SIG-M5 (cell line): ENCODE results near the gene EIF5A.

Experiments used
- DNase-seq: peaks from one replicate; lab custom pipeline; 2025; lab: John Stamatoyannopoulos, UW

EIF5A gene

GRCh38 chr17:7285679-7286078 lies 21.7 kb upstream of the EIF5A start:
- DNase-seq: no peak

DNA sequence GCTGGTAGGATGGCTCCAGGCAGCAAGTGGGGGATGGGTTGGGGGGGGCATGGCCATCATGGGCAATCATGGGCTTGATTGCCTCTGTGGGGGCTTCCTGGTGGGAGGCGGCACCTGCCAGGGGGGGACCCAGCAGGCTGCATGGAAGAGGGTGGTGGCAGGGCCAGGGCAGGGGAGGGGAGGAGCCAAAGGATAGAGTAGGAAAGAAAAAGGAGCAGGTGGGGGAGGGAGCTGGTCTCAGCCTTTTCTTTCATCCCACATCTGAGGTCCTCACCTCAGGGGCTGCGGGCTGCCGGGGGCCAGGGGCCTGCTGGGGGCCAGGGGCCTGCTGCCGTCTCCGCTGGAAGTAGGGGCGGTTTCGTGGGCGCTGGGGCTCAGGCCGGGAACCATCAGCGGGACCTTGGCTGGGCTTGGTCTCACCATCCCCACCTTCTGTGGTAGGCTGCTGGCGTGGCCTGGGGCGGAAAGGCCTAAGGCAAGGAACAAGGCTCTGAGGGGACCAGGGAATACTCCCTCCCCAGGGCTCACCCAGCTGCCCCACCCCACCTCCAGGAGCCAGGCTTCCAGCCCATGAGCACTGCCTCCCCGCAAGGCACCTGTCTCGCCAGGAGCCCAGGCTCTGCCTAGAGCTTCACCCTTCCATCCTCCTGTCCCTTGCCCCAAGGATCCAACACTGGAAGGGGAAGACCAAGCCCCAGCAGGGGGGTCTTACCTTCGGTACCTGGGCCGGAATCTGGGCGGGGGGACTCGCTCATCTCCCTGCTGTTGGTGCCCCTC lies 18.0 kb upstream of the EIF5A start:
- no peak for DNase-seq

DNA sequence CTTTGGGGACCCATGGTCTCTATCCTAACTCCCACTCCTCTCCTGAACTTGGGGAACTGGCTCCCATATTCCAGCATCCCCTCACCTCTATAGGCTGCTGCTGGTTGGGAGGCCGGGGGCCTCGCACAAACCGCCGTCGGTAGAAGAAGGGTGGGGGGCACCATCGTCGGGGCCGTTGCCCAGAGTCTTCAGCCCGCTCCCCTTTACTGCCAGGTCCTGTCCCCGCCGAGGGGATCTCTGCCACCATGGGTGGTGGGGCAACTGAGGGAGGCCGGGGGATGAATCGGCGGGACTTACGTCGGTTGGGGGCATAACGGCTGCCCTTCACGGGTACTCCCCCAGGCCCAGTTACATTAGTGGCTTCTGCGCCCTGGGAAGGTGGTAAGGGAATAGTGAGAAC lies 17.3 kb upstream of the EIF5A start:
- DNase-seq: no peak

DNA sequence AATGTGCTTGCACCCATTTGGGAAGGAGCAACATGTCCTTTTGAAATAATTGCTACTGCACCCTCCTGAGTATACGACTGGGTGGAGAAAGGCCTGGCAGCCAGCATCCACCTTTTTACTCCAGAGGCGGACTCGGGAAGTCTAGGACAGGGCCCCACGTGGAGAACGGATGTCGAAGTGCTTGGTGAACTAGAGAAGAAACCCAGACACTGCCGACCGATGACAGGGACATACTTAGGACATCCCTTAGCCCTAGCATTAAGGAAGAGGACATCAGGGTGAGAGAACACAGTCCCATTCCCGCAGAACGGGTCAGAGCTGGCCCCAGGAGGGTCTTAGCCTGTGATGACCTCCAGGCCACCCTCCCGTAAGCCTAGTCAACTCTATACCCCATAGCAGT lies 16.7 kb upstream of the EIF5A start:
- DNase-seq: no peak

DNA sequence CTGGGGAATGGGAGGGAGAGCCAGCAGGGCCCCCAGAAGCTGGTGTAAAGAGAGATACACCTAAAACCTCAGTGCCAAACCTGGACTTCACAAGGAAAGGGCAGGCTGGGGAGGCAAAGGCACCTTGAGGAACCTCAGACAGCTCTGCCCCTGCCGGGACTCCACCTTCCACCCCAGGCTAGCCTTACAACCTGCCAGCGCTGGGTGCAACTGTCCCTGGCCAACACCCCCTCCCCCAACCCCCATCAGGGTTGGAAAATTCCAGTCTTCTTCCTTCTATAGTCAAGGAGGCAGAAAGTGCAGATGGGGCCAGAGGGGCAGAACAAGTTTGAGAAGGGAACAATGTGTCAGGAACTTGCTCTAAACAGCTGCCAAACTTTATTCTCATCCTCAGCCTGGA lies 15.2 kb upstream of the EIF5A start:
- DNase-seq: no peak

DNA sequence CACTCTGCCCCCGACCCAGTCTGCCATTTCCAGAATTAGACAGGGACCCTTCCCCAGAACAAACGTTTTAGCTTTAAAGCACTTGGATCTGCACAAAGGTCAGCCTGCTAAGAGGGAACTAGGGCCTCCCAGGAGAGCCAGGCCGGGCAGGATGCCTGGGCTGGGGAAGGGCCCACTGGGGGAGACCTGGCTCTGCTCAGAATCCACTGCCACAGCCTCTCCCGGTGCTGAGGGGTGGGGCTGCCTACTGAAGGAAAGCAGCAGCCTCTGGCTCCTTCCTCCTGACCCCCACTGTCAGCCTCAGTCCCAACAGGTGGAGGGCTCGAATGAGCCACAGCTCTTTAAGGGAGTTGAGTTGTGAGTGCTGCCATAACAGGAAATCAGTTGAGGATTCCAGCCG lies 14.7 kb upstream of the EIF5A start:
- no peak for DNase-seq

DNA sequence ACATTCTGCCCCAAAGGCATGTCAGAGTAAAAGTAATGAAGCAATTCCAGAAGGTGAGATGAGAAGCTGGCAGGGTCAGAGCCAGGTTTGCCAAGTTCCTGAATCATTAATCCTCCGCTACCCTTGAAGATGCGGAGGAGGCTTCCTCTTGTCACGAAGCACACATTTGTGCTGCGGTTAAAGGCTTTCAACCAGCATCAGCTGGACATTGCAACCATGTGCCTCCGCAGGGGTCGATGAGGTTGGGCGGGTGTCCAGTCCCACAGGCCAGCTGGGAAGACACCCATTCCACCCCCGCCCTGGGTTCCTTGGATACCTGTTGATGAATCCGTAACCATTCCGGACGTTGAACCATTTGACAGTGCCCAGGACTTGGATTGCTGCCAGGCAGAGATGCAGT lies 14.3 kb upstream of the EIF5A start:
- DNase-seq: no peak

- DNase-seq: no peak
Observed at GRCh38 chr17:7293816-7294613, 13.4 kb upstream of the EIF5A start.

DNA sequence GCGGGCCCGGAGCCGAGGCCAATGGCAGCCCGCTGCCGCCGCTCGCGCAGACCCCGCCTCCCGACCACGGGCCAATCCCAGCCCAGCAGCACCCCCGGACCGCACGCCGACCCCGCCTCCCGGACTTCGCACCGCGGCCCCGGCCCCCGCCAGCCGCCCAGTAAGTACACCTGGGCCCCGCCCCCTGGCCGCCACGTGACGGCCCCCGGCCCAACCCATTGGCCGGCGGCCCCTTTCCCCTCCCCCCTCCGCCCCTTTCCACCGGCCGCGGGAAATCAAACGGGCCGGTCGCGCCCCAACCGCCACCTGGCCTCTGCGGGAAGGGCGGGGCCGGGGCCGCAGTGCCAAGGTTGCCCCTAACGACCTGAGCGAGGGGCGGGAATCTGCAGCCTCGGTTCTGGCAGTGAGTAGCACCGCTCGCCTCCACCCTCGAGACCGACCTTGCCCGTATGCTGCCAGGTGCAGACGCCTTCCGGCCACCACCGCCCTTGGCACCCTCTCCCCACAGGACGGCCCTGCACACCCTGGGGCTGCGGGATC lies 12.7 kb upstream of the EIF5A start, which contains the start of gene YBX2:
Gene YBX2, minus strand, starts transcription at position 26 of the 540 bp plus-strand sequence. CDS start 139 bp downstream, outside the sequence.
- no peak for DNase-seq

GRCh38 chr17:7295230-7296180 lies 11.9 kb upstream of the EIF5A start:
- no peak for DNase-seq

DNA sequence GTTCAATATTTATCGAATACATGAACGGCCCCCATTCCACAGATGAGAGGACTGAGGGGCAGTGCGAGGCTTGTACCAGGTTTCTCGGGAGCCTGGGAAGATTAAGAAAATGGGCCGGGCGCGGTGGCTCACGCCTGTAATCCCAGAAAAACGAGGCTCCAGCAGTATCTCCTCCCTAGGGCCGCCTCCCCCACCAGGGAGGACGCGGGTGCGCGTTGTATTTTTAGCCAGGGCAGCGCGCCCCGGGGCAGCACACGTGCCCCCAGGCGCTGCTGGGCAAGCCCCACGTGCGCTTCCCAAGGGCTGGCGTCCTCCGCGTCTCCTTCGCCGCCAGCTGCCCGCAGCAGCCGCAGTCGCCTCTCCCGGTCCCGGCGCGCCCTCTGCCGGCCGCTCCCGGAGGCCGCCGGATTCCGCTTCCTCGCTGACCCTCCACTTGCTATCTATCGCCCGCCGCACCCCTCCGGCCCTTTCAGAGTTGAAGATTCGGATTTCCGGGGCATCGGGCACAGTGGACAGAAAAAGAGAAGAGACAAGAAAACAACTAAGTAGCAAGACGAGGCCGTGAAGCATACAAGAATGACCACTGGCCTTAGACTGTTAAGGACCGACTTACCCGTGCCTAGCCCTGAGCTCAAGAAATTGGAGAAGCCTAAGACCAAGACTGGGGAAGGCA lies 11.1 kb upstream of the EIF5A start:
- DNase-seq: no peak

DNA sequence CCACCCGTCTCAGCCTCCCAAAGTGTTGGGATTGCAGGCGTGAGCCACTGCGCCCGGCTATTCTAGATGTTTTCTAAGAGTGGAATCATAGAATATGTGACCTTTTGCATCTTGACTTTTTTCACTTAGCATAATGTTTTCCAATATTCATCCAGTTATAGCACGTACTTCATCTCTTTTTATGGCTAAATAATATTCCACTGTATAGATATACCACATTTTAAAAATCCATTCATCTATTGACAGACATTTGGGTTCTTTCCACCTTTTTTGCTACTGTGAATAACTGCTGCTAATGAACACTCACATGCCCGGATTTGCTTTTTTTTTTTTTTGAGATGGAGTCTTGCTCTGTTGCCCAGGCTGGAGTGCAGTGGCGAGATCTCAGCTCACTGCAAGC lies 3.2 kb upstream of the EIF5A start:
- DNase-seq: no peak

- no peak for DNase-seq
Observed at GRCh38 chr17:7307686-7308624, 527 bp downstream of the EIF5A start.

DNA sequence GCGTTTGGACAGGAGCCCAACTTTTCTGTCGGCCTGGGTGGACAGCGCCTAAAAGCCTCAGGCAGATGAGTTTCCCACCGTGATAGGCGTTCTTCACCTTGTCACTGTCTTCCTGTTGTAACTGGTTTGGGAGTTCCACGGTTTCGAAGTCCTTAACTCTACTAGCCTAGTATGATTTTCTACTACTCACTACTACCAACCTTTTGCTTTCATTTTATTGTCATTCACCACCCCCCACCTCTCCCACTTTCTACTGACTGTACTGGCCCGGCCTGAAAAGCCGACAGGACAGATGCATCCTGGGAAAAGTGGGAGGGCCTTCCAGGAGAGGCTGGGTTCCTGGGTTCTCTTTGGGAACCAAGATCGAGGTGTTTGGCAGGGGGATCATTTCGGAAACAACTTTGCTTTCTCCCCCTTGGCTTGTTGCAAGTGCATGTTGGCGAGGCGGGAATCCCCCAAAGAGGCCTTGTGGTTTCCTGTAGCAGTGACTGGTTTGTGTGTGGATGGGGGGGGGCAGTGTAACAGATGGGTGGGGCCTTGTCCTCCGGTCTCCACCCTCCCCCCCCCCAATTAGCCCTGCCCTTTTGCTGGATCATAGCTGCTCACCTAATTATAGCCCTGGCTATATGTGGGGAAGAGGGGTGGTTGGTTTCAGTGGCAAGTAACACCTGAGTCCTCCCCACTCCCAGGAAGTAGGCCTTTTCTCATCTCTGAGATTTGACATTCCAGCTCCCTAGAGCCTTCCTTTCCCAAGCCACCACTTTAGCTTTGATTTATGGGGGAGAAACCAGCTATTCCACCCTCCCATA lies 1.4 kb downstream of the EIF5A start:
- DNase-seq: no peak

DNA sequence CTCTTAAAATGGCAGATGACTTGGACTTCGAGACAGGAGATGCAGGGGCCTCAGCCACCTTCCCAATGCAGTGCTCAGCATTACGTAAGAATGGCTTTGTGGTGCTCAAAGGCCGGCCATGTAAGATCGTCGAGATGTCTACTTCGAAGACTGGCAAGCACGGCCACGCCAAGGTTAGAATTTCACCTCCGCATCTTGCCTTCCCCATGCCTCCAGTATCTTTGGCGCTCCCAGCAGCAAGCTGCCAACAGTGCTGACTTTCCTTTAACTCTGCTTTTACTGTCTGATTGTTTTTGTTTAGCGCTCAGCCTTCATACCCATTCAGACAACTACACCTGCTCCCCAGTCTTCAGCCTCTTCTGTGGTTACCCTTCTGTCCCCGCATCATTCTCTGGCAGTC lies 2.2 kb downstream of the EIF5A start:
- no peak for DNase-seq

GRCh38 chr17:7311110-7311705 lies 3.8 kb downstream of the EIF5A start:
- DNase-seq: no peak

GRCh38 chr17:7312432-7313087 lies 5.1 kb downstream of the EIF5A start:
- DNase-seq: no peak

DNA sequence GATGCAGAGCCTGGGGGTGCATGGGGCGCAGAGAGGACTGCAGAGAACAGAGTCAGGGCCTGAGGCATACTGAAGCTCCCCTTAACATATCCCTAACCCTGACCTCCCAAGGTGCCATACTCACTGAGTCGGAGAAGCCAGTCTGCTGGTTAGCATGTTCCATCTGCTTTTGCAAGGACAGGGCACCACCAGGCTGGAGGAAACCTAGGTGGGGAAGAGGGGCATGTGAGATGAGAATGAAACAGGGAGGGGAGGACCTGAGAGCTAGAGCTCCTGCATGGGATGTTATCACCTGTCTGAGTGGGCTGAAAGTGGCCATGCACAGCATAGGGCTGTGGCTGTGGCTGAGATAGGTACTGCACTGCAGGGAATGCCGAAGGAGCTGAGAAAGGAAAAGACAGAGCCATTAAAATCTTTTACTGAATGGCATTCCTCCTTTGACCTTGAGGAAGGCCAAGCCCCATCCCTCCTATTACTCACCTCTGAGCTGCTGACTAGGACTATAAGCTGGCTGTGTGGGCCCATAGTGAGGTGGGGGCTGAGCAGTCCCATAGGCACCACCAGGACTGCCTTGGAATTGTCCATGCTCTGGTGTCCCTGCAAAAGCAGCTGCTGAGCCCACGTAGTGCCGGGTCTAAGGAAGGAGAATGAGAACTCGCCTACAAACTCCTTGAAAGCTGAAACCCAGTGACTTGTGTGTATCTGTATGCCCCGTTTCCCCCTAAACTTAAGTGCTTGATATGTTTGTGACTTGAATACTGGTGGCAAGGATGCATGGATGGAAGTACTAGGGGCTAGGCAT lies 5.9 kb downstream of the EIF5A start:
- no peak for DNase-seq
